NCI-H146 treated with DMSO at 0.1 percent for 48 hours (cell line): Measurements from ENCODE around the gene LYRM4.

Experiments used
- DNase-seq: peaks from one replicate; lab custom pipeline; 2025; ENCODE audit not compliant: unreplicated experiment; lab: John Stamatoyannopoulos, UW

Gene LYRM4

DNA sequence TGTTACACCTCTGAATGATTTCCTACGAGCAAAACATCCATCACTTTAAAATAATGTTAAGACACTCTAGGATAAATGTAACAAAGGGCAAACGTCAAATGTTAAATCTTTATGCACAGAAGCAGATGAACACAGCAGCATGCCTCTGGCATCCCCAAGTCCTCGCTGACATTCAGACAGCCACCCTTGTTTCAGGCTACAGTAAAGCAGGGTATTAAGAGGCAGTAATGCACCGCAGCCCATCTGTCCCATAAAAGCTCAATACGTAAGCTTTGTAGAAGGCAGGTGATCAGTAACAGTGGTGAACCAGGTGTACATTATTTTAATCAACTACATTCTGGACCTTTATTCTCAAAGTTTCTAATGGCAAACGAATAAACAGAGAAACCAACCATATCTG is 110.9 kb downstream of the LYRM4 start:
- no peak for DNase-seq

DNA sequence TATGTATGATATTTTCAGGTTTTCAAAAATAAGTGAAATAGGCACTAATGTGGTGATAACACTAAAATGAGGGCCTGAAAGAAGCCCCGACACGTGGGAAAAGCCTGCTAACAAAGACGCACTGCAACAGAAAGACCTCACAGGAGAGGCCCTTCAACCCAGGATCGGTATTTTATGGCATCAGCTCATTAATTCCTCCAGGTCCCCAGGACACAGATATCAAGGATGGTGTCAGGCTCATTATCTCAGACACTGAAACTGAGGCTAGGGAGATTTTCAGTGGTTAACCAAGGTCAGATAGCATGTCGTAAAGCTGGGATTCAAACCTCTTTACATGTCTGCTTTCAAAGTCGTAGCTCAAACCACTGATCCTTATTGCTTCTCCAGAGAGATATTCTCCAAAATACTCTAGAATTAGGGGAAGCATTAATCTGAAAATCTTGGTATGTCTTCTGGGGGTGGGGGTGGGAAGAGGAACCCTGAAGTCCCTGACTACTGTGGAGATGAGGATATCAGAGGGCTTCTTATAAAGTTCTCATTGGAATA is 111.5 kb downstream of the LYRM4 start:
- DNase-seq = no peak

DNA sequence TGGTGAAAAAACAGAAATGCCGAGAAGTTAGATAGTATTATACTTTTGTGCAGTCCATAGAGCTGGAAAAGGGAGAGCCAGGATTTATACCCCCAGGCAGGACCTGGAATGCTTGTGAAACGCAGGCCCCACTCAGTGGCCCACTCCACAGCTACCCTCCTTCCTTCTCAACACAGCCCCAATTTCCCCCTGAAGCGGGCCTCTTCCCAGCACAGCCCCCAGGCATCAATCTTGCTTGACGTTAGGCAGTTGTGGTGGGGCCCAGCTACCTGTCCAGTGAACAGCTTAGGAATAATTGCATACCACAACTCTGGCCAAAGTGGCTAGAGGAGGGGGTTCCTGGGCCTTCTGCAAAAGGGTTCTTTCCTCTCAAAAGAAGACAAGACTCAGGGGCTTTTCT is 114.4 kb downstream of the LYRM4 start:
- no peak for DNase-seq

DNA sequence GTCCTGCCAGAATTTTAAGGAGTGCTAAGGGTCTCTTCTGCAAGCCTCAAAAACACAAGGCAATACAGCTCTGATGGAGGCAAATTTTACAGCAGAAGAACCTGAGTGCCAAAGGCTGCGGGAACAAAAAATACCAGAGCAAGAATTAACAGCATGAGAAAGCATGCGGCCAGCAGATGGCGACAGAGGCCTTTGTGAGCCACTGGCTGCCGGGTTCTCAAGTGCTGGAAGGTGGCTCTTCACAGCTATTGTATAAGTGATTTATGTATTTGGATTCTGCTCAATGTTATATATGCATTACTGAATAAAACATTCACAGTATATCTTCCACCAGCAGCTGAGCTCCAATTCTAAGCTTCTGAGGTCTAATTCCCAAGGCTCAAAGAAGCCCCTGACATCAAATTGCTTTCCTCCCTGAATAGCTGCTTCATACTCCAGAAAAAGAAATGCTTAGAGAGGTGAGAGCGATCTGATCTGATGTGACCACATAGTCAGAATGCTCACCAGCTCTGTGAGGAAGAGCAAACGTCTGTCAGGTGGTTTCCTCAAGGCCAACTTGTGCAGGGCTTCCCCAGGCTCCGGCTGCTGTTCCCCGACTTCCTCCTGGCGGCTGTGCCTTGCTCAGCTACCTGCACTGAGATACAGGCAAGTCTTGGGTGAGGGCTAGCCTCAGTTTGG is 117.0 kb downstream of the LYRM4 start:
- peak; percentile 65 for DNase-seq

DNA sequence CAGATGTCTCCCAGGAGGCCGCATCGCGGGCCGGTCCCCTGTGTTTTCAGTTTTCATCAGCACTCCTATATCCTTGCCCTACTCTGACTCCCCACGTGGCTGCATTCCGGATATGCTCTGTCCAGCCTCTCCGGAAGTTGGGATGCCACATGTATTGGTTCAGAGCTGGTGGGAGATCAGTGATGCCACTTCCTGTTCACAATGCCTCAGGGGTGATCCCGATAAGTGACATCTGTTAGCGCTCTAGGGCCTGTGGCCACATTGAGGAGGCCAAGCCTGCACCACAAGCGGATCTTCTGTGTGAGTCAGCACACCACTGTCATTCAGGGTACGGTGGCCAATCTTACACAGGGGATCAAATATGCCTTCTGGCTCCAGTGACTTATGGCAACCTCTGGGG is 117.8 kb downstream of the LYRM4 start:
- DNase-seq = no peak

DNA sequence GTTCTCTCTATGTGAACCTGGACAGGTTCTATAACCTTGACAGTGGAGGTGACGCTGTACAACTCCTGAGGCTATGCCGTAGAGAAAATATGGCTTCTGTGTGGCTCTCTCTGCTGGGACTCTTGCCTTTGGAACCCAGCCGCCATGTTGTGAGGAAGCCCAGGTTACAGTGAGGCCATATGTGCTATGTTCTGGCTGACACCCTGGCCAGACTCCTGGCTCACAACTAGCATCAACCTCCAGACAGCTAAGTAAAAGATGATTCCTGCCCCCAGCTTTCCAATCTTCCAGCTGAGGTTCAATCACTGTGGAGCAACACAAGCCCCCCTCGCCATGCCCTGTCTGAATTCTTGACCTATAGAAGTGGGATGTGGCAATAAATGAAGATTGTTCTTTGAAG is 118.6 kb downstream of the LYRM4 start:
- no peak for DNase-seq

DNA sequence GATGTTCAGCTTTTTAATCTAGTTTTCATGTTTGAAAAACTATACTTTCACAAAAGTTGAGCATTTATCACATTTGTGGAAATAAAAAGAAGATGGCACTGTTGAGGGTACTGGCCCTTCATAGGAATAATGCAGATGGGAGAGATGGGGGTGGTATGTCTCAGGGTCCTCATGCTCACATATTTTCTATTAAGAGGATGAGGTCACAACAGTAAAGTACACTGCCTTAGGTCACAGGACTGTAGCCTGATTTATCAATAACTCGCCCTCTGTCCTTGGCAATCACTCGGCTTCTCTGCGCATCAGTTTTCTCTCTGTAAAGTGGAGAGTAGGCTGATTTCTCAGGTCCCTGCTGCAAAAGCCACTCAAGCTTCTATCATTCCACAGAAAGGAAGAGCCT is 119.7 kb downstream of the LYRM4 start:
- DNase-seq = no peak

DNA sequence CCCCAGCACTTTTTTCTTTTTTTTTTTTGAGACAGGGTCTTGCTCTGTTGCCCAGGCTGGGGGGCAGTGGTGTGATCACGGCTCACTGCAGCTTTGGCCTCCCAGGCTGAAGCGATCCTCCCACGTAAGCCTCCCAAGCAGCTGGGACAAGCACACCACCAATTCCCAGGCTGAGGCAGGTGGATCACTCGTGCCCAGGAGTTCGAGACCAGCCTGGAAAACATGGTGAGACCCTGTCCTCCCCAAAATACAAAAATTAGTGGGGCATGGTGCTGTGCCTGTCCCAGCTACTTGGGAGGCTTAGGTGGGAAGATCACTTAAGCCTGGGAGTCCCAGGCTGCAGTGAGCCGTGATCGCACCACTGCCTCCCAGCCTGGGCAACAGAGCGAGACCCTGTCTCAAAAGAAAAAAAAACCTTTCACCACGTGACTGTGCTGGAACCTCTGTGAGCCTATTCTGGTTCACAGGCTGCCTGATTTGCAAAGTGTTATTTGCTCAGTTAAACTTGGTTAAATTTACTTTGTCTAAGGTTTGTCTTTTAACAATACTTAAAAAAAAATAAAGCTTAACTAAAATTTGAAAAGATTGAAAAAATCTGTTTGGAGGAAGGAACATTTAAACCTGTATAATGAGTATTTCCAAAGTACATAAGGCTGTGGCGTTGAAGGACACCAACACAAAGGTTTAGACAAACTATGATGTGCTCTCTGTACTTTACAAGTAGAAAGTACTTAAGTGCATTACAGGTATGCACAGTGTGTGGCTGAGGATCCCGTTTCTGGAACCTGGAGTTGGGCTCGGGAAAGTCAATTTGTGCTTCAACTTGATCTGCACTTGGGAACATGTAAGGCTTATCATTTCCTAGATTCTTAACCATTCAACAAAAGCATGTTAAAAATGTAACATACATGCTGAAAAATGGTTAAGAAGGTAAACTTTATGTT is 120.7 kb downstream of the LYRM4 start:
- DNase-seq = no peak

DNA sequence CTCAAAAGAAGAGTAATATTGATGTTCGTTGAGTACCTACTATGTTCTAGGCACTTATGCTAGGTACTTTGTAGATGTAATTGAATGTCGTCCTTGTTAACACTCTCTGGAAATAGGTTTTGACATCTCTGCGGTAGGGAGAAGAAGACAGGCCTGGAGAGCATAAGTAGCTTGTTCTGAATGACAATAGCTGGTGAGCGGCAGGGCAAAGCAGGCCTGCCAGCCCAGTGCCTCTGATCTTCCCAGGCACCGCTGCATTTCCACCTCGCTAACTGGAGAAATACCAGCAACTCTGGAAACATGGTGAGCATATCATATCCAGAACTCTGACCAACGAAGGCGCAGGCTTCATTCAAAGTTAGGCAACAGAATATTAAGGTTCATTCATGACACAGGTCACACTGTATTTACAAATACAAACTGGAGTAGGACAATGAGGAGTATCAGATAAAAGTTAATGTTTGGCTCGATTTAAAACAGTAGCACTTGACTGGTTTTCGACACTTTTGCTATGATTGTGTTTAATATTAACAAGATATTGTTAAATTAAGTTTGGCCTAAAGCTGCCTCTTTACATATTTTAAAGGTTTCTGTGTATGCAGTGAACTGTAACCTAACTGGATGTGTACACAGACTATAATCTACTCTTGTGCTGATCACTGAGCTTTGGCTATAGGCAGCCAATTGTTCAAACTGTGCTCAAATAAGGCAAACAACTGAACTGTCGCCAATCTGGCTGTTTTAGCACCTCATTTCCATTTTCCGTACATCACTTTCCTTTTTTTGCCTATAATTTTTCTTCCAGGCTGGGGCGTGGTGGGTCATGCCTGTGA is 121.5 kb downstream of the LYRM4 start:
- no peak for DNase-seq

DNA sequence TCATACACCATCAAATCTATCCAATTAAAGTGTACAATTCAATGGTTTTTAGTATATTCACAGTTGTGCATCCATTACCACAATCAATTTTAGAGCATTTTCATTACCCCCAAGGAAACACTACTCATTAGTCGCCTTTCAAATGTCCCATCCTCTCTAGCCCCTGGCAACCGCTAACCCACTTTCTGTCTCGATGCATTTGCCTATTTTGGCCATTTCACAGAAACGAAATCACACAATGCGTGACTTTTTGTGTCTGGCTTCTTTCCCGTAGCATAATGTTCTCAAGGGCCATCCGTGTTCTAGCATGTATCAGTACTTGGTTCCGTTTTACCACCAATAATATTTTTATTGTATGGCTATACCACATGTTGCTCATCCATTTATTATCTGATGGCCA is 123.9 kb downstream of the LYRM4 start:
- DNase-seq = no peak

DNA sequence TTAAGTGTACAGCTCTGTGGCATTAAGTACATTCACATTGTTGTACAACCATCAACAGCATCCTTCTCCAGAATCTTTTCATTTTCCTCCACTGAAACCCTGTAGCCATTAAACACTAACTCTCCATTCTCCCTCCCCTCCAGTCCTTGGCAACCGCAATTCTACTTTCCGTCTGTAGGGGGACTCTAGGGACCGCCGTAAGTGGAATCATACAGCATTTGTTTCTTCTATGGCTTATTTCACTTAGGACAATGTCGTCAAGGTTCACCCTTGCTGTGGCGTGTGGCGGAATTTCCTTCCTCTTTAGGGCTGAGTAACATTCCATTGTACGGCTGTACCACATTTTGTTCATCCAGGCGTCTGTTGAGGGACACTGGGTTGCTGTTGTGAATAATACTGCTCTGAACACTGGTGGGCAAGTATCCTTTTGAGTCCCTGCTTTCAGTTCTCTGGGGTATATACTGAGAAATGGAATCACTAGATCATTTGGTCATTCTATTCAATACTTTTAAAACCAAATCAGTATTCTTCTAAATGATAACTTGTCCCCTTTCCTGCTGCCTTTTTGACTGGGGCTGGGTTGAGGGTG is 124.9 kb downstream of the LYRM4 start:
- DNase-seq = no peak

DNA sequence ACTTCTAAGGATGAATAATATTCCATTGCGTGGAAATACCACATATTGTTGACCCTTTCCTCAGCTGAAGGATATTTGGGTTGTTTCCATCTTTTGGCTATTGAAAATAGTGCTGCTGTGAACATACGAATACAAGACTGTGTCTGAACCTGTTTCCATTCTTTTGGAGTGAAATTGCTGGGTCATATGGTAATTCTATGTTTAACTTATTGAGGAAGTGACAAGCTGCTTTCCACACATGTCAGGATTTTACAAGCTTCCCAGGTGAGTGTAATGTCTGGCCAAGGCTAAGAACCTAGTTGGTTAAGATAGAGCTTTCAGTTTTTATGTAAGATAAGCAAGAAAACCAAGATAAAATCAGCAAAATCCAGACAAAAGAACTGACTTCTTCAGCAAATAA is 126.8 kb downstream of the LYRM4 start:
- no peak for DNase-seq

DNA sequence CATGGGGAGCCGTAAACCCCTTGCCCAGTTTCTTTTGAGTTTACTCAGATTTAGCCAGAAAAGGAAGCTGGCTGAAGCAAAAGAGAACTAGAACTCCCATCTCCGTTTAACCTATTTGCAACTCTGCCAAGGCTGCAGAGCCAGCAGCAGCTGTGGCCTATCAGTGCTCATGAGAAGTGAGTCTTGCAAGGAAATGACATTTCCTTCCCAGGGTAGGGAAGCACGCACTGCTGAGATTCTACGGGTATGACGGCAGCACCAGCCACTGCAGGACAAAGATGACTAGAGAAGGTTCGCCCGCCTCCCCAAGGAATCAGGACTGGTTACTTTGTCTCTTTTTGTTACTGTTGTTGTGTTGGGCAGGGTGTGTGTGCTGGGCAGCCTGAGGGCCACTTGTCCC is 128.0 kb downstream of the LYRM4 start:
- DNase-seq = no peak

DNA sequence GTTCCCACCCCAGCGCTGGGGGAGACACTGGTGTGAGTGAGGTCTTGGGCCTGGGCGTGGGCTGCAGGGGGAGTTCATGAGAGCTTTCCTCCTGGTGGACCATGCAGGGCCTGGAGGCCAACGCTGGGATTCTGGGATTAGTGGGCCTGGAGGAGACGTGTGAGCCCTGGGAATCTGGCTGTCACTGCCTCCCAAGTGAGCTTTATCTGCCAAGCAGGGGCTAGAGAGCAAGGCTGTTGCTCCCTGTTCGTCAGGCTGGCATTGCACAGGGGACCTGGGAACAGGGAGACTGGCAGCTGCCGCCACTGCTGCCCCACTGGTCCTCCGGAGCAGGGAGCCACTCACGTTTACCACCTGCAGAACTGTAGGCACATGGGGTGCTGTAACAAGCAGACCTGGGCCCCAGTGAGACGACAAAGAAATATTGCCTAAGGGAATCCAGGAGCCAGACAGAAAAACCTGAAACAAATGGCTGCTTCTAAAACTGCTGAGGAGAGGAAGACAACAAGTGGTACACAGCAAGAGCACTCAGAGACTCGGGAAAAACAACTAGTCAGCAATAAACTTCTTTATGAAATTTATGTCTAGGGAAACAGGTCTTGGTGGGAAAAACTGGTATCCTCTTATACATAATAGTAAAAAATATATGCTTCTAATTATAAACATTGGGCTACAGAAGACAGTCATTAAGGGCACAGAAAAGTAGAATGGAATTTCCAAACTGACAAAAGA is 130.4 kb downstream of the LYRM4 start:
- no peak for DNase-seq

DNA sequence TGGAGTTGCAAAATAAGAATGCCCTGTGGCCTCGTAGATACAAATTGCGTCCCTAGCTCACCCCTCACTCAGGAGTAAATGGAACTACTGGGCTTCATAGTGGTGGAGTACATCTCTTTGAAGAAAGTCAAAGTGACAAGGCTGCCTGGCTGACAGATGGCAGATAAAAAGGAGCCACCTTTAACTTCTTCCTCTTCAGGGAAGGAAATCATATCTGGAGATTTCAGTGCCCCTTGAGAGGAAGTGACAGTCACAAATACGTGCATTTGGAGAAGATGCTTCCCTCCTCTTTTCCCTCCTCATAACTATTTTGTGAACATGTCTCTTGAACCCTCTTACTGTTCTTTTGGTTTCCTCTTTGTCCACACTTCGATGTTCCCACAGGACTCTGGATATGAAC is 132.4 kb downstream of the LYRM4 start:
- no peak for DNase-seq

DNA sequence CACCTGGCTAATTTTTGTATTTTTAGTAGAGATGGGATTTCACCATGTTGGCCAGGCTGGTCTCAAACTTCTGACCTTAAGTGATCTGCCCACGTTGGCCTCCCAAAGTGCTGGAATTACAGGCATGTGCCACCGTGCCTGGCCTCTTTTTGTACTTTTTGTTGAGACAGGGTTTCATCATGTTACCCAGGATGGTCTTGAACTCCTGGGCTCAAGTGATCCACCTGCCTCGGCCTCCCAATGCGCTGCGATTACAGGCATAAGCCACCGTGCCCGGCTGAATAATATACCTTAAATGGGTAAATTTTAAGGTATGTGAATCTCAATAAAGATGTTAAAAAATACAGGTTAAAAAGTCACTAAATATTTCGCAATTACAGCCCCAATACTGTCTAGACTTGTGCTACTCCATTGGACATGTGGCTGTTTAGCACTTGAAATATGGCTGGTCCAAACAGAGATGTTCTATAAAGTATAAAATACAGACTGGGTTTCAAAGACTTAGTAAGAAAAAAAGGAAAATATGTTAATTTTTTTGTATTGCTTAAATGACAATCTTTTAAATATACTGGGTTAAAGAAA is 133.6 kb downstream of the LYRM4 start:
- DNase-seq = no peak

DNA sequence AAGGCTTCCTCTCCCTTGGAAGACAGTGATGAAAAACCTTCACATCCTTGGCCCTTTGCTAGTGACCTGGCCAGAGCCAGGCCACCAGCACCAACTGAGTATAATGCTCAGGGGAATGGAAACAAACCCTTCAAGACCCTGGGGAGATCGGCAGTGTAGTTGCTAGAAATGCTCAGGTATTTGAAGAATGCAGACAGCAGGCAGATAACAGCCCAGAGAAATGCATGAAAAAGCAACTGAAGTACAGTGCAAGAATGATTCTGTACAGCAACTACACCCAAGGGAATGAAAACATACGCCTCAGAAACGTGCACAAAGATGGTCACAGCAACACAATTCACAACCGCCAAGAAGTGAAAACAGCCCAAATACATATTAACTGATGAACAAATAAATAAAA is 134.5 kb downstream of the LYRM4 start:
- no peak for DNase-seq

DNA sequence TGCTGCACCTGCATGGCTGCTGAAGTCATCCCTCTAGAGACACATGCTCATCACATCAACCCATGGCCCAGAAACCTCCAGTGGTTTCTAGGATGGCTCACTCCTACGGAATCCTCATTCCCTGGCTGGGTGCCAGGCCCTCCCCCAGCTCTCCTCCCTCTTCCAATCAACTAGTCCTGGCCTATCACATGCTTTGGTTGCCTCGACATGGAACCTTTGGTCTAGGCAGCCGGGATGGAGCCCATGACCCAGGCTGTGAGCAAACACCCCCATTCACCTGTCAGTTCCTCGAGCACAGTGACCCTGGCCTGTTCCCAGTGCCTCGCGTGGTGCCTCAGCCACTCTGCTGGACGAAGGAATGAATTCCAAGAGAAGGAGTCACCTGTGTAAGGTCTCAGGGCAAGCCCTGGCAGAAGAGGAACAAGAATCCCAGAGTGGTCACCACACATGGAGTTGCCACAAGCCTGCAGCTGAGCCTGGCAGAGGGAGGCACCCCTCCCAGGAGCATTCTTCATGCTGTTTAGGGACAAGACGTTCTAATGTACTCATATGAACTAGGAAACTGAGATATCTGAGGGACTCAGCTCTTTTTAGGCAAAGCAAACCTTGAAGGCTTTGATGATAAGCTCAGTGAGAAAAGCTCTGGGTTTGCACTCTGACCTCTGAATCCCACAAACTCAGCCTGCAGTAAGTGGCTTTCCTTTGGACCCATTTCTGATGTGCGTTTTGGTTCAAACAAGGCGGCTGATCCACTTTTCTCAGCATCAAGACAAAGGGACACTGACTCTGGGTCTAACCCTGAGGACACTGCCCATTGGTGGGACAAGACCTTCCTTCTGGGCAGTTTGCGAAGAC is 135.4 kb downstream of the LYRM4 start:
- DNase-seq = no peak

DNA sequence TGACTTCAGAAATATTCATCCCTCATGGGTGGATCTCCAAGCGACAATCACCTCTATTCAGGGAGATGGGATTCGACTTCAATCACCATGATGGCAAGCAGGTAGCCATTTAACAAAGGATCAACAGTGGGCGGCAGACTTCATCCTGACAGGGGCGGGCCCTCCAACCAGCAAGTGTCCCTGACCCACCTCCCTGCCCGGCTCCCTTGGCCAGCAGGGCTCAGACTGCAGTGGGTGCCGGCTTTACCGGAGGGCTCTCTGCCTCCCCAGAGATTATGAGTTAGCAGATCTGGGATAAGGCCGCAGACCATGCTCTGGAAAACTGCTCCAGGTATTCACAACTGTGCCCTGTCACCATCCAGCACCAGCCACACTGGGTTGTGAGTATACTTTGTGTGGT is 136.2 kb downstream of the LYRM4 start:
- no peak for DNase-seq
